Esophagus squamous epithelium (tissue), 4 donors: ENCODE data around the gene CLEC4F.

Source experiments
- CTCF ChIP-seq, 6 experiments: fragments of 450-650 bp in 4 of 6; fragments of 200-600 bp in 2 of 6; sonication (generic) in 2 of 6; IDR thresholded peaks; one replicate each; pipeline ENCODE4 v1.5.1; 2016 to 2019; ENCODE audit warnings: antibody characterized with exemption in 6 of 6, mild to moderate bottlenecking in 4 of 6, moderate library complexity in 4 of 6
- POLR2A ChIP-seq, 4 donors: fragments of 450-650 bp; IDR thresholded peaks; one replicate each; pipeline ENCODE4 v1.6.1; 2017; ENCODE audit warnings: antibody characterized with exemption in 4 of 4, mild to moderate bottlenecking in 4 of 4, moderate library complexity in 3 of 4

DNA sequence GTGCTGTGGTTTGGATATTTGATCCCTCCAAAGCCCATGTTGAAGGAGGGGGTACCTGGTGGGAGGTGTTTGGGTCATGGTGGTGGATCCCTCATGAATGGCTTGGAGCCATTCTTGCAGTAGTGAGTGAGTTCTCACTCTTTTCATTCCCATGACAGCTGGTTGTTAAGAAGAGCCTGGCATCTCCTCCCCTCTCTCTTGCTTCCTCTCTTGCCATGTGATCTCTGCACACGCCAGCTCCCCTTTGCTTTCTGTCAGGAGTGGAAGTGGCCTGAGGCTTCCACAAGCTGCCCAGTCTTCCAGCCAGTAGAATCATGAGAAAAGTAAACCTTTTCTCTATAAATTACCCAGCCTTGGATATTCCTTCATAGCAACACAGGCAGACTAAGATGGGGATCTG, 61.0 kb downstream of the CLEC4F start:
- TF ChIP-seq CTCF (IDR thresholded peaks at IDR 0.05) = no peak
- no peak for TF ChIP-seq POLR2A (IDR thresholded peaks at IDR 0.05)
